ENCODE measurements around the gene FAM168A.

DNA sequence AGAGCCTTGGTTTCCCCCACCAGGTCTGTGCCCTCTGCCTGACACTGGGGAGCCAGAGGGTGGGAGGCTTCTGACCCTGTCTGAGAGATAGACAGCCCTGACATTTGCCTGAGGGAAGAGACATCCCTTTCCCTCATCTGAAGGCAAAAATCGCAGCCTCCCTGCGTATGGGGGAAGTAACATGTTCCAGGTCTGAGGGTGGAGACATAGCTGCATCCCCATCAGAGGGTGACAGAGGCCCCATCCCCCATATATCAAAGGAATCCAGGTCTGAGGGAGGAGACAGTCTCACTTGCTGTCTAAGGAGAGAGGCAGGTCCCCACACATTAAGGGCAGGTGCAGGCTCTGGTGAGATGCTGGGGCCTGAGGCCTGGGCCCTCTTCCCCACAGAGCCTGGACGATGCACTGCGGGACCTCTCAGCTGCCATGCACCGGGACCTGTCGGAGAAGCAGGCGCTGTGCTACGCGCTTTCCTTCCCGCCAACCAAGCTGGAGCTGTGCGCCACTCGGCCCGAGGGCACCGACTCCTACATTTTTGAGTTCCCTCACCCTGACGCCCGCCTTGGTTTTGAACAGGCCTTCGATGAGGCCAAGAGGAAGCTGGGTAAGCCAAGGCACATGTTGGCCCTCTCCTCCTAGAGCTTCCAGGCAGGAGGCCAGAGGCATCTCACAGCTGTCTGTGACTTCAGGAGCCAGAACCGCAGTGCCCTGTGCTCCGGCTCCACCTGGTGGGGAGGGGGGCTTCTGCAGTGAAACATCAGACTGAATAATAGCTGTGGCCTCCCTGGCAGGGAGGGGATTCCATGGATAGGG lies 237.8 kb downstream of the FAM168A start:
- no peak for TF ChIP-seq YY1 (IDR thresholded peaks at IDR 0.05; ENCODE audit: insufficient read depth, insufficient read length)
- TF ChIP-seq ZNF274 (IDR thresholded peaks at IDR 0.05; ENCODE audit: low read depth, low read length): no peak
